Calu3 (cell line): ENCODE data around the gene RABGEF1. TPM values are rescaled to one million over a fixed set of nuclear protein-coding genes. Genes with fewer than 3 reads are reported as not detected.

ENCODE experiments used
- BruUV-seq: library from RNA; stranded (reverse); fragments of 400-500 nt; replicated peaks from 2 replicates; lab custom pipeline; 2021; lab: Mats Ljungman, UMichigan
- CTCF ChIA-PET: fragments of 300-600 bp; sonication (Branson Sonifier 250); formaldehyde crosslinking; loops from one replicate; lab custom pipeline; 2022; ENCODE audit warnings: antibody characterized with exemption; lab: Charles Lee
- DNase-seq: peaks from one replicate; pipeline ENCODE4 v3.0.0; 2022
- H3K27ac Mint-ChIP-seq: one replicate; pipeline ENCODE4 v1.8.0; 2022; ENCODE audit warnings: mixed read lengths; ENCODE audit not compliant: unreplicated experiment
- H3K27me3 Mint-ChIP-seq: one replicate; pipeline ENCODE4 v1.8.0; 2022; ENCODE audit warnings: mixed read lengths; ENCODE audit not compliant: unreplicated experiment
- H3K36me3 Mint-ChIP-seq: one replicate; pipeline ENCODE4 v1.8.0; 2022; ENCODE audit warnings: mild to moderate bottlenecking, moderate library complexity, mixed read lengths; ENCODE audit not compliant: insufficient read depth, unreplicated experiment
- H3K4me1 Mint-ChIP-seq: one replicate; pipeline ENCODE4 v1.8.0; 2022; ENCODE audit warnings: mild to moderate bottlenecking, low read depth, mixed read lengths; ENCODE audit not compliant: unreplicated experiment
- H3K4me3 Mint-ChIP-seq: one replicate; pipeline ENCODE4 v1.8.0; 2022; ENCODE audit warnings: mild to moderate bottlenecking, low read depth, moderate library complexity, mixed read lengths; ENCODE audit not compliant: unreplicated experiment
- H3K9me3 Mint-ChIP-seq: one replicate; pipeline ENCODE4 v1.8.0; 2022; ENCODE audit warnings: low read depth, mixed read lengths; ENCODE audit not compliant: unreplicated experiment
- intact Hi-C: fragments of 100-400 bp; cut with micrococcal nuclease; formaldehyde crosslinking; loops from one replicate; pipeline ENCODE4 v1.10.0; 2022; ENCODE audit not compliant: unreplicated experiment
- total RNA-seq: library from RNA; stranded (reverse); gene quantifications from 2 replicates; pipeline ENCODE4 v1.2.3, GENCODE V29; 2022
- TF ChIP-seq, protein P1 (sequence below): fragments of 200-600 bp; IDR thresholded peaks from one replicate; pipeline ENCODE4 v1.8.0; 2022; ENCODE audit warnings: antibody characterized with exemption; ENCODE audit not compliant: unreplicated experiment

The RABGEF1 gene
- total RNA-seq, 1 experiment from 2014 or later = 12.2 TPM

DNA sequence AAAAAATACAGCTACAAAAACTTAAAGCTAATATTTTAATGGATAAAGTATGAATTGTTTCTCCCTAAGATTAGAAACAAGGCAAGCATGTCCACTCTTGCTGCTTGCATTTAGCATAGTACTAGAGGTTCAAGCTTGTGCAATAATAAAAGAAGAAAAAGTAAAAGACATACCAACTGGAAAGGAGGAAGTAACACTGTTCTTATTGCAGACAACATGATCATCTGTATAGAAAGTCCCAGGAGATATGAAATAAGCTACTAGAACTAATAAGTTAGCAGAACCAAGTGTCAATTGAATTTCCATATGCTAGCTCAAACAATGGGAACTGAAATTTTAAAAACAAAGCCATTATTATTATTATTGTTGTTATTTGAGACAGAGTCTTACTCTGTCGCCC is 20.0 kb upstream of the RABGEF1 start:
- no peak for DNase-seq
- no TSS peak for BruUV-seq
- Mint-ChIP-seq H3K27me3 (no peaks in the 10 kb centered on the region), H3K4me3 (no peak overlapping the region), H3K4me1 (no peaks in the 10 kb centered on the region), H3K9me3 (no peaks in the 10 kb centered on the region), H3K27ac (no peak overlapping the region), H3K36me3 (no peaks in the 10 kb centered on the region)
- TF ChIP-seq, protein P1, sequence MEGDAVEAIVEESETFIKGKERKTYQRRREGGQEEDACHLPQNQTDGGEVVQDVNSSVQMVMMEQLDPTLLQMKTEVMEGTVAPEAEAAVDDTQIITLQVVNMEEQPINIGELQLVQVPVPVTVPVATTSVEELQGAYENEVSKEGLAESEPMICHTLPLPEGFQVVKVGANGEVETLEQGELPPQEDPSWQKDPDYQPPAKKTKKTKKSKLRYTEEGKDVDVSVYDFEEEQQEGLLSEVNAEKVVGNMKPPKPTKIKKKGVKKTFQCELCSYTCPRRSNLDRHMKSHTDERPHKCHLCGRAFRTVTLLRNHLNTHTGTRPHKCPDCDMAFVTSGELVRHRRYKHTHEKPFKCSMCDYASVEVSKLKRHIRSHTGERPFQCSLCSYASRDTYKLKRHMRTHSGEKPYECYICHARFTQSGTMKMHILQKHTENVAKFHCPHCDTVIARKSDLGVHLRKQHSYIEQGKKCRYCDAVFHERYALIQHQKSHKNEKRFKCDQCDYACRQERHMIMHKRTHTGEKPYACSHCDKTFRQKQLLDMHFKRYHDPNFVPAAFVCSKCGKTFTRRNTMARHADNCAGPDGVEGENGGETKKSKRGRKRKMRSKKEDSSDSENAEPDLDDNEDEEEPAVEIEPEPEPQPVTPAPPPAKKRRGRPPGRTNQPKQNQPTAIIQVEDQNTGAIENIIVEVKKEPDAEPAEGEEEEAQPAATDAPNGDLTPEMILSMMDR = no peak
- intact Hi-C loops = no loop called here
- CTCF ChIA-PET = no interaction called here

DNA sequence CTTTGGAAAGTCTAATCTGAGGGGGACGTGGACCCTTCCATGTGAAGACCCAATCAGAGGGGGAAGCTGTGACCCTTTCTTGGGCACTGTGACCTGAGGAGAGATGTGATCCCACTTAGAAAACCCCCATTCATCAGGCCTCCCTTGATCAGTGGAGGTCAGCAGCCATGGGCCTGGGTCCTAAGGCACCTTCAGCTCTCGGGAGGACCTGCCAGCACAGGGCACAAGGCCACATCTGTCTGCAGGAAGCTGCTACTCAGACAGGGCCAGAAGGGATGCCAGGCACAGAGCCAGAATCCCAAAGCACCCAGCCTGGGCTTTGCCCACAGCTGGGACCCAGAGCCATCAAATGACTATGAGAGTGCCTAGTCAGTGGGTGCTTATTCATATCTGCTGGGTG is 14.7 kb upstream of the RABGEF1 start:
- H3K36me3 Mint-ChIP-seq = peaks cover 4% of the 10 kb centered on the region
- intact Hi-C loops = no loop called here

DNA sequence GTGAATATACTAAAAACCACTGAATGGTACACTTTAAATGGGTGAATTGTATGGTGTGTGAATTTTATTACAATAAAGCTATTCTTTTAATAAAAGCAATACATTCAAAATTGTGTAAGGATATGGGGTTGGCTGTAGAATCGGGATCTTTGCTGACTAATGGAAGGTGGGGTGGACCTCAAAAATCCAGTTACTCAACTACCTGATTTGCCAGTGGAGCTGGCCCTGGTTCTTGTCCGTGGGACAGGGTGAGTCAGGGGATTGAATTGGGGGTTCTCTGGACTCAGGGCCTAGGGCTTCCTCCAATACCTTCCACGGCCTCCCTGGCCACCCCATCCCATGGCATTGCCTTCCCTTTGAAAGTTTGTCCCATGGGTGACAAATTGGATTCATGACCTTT is 13.5 kb upstream of the RABGEF1 start:
- peaks cover 4% of the 10 kb centered on the region for H3K9me3 Mint-ChIP-seq
- intact Hi-C loops = no loop called here
- H3K36me3 Mint-ChIP-seq = peaks cover 4% of the 10 kb centered on the region
- H3K27me3 Mint-ChIP-seq = no peaks in the 10 kb centered on the region
- no peaks in the 10 kb centered on the region for H3K4me1 Mint-ChIP-seq
- no peak overlapping the region for H3K4me3 Mint-ChIP-seq
- no peak overlapping the region for H3K27ac Mint-ChIP-seq
- BruUV-seq = no TSS peak
- CTCF ChIA-PET = no interaction called here
- TF ChIP-seq, protein P1 = no peak
- DNase-seq = no peak

More for the DNA sequence above, 14.7 kb upstream of the RABGEF1 start:
- no peak overlapping the region for H3K4me3 Mint-ChIP-seq
- CTCF ChIA-PET = no interaction called here
- BruUV-seq = no TSS peak
- DNase-seq = no peak
- no peaks in the 10 kb centered on the region for H3K4me1 Mint-ChIP-seq
- TF ChIP-seq, protein P1 = no peak
- no peak overlapping the region for H3K27ac Mint-ChIP-seq
- no peaks in the 10 kb centered on the region for H3K27me3 Mint-ChIP-seq
- H3K9me3 Mint-ChIP-seq = peaks cover 4% of the 10 kb centered on the region

DNA sequence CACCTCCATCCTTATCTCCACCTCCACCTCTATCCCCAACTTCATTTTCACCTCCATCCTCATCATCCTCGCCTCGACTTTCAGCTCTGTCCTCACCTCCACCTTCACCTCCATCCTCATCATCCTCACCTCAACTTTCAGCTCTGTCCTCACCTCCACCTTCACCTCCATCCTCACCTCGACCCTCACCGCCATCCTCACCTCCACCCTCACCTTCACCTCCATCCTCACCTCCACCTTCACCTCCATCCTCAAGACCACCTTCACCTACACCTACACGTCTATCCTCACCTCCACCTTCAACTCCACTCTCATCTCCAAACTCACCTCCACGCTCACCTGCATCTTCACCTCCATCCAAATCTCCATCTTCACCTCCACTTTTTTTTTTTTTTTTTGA is 12.0 kb upstream of the RABGEF1 start:
- Mint-ChIP-seq H3K4me1 (no peaks in the 10 kb centered on the region), H3K36me3 (peaks cover 10% of the 10 kb centered on the region), H3K27ac (no peak overlapping the region), H3K4me3 (no peak overlapping the region), H3K9me3 (peaks cover 4% of the 10 kb centered on the region), H3K27me3 (no peaks in the 10 kb centered on the region)
- intact Hi-C loops = no loop called here
- no peak for DNase-seq
- TF ChIP-seq, protein P1 = no peak
- CTCF ChIA-PET = no interaction called here
- BruUV-seq = no TSS peak
